Measurements from ENCODE around the gene ANKRD9.

Gene ANKRD9

DNA sequence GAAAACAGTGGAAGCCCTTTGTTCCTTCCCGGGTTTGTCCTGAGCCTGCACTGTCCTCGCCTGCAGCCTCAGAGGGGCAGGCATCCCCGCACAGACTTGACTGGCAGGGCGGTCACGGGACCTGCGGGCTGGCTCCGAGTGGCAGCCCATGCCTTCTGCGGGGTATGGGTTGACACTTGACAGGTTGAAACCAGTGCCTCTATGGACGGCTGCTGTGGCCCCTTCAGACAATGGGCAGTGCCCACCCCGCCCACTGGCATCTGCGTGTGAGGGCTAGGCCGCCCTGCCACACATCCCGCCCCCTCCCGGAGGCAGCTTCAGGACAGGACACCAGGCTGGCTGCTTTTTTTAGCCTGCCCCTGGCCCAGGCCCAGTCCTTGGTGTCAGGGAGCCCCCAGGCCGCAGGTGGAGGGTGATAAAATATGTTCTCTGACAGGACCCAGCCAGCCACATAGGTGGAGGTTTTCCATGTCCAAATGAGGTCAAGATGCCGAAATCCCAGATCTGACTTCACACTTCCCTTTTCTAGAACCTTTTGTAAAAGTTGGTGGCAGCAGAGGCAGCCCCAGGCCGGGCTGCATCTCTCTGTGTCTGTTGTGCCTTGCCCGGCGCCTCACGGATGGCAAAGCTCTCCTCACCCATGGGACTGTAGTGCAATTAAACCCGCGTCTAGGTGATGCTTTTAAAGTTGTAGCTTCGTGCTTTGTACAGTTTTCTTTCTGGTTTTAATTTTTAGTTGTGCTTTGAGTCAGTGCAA is 10.0 kb downstream of the ANKRD9 start:
- no peak for DNase-seq (ENCODE audit: low read depth, low spot score)

DNA sequence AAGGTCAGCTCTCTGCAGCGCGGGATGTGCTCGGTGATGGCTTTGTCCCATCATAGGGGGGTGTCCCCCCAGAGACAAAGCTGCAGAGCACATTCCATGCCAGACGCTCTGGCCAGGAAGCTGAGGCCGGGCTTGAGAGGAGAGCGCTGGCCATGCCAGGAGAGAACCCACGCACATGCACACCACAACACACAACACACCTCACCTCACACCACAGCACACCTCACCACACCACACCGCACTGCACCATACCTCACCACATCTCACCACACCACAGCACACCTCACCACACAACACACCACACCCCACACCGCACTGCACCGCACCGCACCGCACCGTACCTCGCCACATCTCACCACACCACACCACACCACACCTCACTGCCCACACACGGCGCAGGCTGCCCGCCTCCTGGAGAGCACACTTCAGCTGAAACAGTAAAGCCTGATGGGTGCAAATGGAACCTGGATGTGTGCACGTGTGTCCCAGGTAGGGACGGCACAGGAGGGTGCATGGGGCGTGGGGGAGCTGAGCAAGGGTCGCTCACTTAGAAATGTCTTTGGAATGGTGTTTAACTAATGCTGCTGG is 10.8 kb downstream of the ANKRD9 start:
- no peak for DNase-seq (ENCODE audit: low read depth, low spot score)

DNA sequence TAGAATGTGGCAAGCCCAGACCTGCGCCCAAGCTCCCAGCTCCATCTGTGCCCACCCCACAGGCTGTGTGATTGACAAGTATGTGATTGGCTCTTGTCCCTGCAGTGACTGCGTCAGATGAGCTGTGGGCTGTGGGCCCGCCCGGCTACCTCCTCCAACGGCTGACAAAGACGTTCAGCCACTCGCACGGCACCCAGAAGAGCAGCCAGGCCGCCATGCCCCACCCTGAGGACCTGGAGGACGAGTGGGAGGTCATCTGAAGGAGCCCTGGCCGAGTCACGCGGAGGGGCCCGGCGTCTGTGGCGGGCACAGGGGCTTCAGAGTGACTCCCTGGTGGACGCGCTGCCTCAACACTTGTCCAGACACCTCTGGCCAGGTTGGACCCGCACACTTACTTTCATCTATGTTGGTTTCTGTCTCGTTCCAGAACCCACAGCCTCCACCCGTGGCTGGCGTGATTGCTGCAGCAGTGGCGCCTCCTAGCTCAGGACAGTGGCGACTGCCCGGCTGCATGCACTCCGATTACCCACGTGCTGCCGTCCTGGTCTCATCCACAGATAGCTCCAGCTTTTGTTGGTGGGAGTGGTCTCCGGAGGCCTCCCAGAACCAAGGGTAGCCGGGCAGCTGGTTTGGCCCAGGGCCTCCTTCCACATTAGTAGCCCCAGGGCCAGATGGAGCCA is 11.4 kb downstream of the ANKRD9 start:
- no peak for DNase-seq (ENCODE audit: low read depth, low spot score)

DNA sequence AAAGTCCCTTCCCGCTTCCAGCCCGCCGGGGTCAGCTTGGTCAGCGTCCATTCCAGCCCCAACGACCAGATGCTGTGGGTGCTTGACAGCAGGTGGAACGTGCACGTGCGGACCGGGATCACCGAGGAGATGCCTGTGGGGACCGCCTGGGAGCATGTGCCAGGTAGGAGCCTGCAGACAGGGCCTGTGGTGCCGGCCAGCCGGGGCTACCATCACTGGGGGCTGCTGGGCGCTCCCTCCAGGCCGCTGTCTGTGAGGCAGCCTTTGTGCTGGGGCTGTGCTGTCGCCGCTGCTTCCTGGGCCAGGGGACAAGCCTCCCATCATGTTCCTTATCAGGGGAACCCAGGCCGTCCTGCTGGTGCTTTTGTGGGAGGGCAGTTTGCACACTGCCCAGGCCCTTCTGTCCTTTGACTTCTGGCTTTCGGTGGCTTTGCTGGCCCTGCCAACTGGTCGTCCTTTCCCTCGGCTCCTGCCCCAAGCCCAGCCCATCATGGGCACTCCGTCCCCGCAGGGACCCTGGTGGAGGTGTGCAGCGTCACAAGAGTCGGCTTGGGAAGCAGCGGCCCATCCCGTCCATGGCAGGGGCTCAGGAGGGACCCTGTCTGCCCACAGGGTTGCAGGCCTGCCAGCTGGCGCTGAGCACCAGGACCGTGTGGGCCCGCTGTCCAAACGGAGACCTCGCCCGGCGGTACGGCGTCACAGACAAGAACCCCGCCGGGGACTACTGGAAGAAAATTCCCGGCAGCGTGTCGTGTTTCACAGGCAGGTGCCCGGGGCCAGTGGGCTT is 12.4 kb downstream of the ANKRD9 start:
- DNase-seq (ENCODE audit: low read depth, low spot score), result no peak

DNA sequence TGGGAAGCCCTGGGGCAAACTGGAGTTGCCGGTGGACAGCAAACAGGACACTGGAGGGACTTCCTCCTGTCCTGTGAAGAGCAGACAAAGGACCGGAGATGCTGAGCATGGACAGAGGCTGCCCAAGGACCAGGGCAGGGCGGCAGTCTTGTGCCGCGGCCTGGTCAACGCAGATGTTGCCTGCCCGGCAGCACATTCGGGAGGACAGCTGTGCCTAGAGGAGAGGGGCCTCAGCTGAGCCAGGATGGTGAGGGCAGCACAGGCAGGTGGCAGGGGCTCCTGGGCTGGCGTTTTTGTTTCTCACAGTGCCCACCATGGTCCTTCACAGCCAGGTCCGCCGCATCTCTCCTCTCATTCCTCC is 13.3 kb downstream of the ANKRD9 start:
- no peak for DNase-seq (ENCODE audit: low read depth, low spot score)

DNA sequence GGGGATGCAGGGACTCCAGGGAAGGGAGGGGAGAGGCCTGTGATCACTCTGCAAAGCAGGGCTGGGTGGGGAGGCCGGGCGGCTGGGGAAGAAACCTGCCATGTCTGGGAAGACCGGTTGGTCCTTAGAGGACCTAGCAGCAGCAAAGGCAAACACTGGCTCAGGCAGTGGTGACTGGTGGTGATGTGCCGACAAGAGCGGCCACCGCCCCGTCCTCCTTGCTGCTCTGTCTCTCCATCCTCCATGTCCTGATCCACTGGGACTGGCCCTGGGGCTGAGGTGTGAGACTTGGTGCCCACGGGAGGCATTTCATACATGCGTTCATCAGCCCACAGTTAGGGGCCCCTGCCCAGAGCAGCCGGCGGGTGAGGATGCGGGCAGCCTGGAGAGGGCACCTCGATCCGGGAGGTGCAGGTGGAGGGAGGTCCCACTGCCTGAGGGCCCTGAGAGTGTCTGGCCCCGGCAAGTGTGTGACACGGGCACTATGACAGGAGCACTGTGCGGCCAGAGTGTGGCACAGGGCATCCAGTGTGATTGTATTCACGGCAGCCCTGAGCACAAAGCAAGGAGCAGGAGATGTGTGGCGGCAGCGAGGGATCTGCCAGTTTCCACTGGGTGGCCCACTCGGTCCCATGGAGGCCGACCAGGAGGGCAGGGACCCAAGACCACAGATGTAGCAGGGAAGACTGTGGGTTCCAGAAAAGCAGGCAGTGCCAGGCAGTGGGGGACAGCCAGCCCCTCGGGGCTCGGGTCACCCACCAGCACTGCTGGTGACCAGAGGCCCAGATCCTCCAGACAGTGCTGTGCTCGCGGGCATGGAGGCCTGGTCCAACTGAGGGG is 13.9 kb downstream of the ANKRD9 start:
- DNase-seq (ENCODE audit: low read depth, low spot score), result no peak

DNA sequence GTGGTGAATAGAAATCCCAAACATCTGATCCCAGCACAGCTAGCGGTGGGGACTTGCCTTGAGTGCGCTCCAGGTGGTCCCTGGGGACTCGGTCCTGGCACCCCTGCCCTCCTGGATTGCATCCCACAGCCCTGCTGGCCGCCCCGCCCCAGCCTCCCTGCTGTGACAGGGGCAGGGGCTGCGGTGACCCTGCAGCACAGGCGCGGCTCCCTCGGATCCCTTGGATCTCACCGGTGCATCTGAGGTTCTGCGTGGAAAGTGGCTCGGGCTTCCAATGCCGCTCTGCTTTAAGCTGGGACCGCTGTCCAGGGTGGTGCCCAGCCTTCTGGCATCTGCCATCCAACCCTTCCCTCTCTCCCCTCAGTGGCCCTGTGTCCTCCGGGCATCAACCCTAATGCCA is 16.0 kb downstream of the ANKRD9 start:
- no peak for DNase-seq (ENCODE audit: low read depth, low spot score)

DNA sequence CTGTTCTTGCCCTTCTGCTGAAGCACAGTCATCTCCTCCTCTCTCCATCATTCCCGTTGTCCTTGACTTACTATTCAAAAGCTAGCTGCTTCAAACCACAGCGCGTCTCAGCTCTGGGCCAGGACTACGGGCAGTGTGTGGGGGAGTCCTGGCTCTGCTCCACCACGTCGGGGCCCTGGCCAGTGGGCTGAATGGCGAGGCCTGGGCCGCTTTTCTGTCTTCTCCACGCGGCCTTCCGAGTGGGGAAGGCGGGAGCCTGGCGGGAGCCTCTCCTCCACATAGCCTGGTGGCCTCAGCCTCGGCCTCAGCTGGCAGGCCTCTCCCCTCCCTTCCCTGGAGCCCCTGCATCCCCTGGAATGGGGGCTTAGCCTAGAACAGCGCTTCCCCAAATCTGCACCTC is 16.5 kb downstream of the ANKRD9 start:
- DNase-seq (ENCODE audit: low read depth, low spot score), result no peak

DNA sequence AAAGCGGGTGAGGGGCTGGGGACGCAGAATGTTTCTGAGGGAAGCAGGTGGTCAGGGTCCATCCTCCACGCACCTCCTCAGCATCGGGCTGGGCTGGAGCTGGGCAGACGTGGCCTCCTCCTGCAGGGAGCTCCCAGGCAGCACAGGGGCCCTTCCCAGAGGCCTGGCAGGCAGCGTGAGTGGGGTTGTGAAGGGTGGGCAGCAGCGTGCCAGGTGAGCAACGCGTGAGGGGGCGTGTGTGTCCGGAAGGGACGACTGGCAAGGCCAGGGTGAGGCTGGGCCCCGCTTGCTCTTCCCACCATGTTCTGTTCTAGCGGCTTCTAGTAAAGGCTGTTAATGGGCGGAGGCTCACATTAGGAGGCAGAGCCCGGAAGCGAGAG is 17.1 kb downstream of the ANKRD9 start:
- no peak for DNase-seq (ENCODE audit: low read depth, low spot score)

DNA sequence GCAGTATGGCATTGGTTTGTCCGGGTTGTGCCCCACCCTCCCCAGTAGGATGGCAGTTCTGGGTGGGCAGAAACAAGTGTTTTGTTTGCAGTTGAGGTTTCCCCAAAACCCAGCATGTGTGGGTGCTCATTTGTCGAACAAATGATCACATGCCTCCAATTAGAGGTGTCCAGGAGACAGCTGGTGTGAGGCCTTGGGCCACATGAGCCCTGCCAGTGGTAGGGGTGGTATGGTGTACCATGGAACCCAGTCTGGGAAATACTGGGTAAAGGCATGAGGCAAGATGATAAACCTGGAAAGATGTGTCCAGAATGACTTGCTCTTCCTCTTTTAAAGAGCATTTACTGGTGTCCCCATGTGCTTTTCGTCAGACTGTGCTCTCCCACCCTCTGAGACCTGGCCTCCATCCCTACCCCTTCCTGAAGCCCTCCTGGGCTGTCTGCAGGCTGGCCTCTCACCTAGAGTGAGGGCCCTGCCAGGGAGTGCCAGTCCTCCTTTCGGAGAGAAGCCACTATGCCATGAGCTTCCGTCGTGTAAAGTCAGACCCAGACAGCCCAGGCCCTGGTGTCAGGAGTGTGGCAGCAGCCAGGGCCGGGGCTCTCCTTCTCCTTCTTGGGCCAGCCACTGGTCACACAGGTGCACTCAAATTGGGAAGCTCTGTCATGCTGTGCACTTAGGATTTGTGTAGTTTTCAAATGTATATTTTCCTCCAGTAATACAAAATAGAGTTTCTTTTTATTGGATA is 17.6 kb downstream of the ANKRD9 start:
- DNase-seq (ENCODE audit: low read depth, low spot score), result no peak

DNA sequence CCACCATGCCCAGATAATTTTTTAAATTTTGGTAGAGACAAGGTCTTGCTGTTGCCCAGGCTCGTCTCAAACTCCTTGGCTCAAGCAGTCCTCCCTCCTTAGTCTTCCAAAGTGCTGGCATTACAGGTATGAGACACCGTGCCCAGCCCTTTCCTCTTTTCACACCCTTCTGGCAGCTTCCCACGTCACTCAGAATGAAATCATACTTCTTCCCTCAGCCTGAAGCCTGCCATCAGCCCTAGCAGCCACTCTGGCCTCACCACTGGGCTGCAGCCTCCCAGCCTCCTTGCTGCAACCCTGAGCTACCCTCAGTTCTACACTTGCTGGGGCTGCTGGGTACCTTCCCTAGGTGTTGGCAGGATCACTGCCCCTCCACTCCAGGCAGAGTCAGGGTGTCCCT is 18.2 kb downstream of the ANKRD9 start:
- DNase-seq (ENCODE audit: low read depth, low spot score), result no peak

DNA sequence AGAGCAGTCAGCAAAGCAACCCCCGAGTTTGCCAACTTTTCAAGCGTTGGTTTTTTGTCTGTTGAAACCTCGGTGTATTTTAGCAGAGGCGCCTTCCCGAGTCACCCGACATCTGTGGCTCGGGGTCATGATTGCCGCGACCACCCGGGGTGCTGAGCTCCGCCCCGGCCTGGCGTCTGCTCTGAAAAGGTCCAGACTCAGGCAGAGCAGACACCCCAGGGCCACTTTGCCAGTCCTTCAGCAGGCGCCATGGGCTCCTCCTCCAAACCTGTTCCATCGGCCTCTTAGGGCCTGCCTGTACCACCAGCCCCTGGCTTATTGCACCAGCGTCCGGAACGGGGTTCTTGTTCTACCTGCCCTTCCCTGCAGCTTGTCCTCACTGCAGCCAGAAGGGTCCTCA is 19.1 kb downstream of the ANKRD9 start:
- DNase-seq (ENCODE audit: low read depth, low spot score), result no peak

DNA sequence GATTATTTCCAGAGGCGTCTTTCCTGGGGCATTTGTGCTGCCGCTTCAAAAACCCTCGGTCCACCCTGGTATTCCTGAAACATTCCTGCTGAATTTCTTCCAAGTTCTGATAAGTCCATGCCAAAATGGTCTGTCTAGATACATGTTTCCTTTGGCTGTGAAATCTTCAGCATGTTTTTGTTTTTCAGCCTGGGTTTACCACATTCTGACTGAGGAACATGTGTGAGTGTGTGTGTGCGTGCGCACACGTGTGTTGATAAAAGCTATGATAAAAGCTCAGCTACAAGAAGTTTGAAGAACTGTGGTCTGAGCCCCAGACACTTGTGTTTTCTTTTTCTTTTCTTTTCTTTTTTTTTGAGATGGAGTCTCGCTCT is 22.4 kb downstream of the ANKRD9 start:
- DNase-seq (ENCODE audit: low read depth, low spot score), result no peak

DNA sequence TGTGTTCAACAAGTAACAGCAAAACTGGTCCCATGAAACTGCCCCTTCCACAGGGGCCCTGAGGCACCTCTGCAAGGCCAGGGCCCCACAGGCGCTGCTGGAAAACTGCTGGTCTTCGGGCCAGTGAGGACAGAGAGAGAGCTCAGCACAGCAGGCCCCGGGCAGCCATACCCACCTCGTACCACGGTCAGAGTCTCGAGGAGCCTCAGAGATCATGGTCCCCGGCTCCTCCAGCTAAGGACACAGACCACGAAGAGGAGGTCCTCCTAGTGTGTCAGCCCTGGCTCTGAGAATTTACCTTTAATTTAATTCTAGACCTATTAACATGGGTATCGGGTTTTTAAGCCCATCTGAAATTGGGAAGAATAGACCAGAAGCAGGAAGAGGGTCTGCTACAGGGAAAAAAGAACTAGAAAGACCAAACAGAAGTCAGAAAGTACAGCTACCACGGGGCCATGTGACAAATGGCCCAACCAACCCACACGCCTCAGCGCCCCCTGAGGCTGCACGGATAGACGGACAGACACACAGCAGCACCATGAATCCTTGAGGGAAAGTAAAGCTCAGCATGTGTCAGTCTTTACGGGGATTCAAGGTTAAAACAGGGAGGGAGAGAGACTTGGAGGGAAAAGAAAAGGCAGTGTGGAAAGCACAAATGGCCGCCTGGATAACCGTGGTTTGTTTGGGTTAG is 22.9 kb downstream of the ANKRD9 start:
- DNase-seq (ENCODE audit: low read depth, low spot score), result no peak

DNA sequence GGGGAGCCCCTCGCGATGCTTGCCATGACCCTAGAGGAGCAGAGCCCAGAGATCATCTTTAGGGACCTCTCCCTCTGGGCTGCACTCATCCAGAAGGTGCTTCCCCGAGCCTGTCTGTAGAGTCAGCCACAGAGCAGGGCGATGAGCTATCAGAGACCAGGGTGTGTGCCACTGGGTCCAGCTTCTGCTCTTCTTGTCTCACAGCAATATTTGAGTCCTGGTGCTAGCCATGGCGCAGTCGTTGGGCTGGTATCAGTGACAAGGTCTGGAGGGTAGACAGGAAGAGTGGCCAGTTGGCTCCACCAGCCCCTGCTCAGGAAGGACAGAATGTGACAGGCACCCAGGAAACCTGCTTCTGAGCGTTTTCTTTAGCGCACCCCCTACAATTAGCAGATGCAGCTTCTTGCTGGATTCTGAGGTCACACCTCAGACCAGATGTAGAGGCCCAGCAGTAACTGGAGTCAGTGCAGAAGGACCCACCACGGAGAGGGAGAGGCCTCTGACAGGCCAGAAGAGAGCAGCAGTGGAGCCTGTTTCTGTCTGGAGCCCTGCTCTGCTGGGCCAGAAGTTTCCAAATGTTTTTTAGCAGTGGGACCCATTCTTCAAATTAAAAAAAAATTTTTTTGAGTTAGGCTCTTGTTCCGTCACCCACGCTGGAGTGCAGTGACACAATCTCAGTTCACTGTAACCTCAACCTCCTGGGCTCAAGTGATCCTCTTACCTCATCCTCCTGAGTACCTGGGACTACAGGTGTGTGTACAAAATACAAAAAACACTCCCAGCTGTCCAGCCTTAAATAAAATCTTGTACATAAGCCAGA is 23.7 kb downstream of the ANKRD9 start:
- no peak for DNase-seq (ENCODE audit: low read depth, low spot score)

DNA sequence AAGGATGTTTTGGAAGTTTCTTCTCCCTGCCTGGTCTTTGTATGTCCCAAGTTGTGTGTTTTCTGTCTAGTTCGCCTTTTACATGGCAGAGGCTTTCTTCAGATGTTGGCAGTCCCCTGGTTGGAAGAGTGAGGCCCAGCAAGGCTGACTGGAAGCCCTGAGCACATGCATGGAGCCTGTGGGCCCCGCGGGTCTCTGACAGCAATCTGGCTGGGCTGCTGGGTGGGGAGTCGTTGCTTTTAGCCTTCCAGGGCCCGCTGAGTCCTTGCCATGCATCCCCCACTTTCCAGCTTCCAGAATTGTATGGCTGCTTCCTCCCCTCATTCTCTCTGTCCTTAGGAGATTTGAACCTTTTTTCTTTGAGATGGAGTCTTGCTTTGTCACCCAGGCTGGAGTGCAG is 25.3 kb downstream of the ANKRD9 start:
- DNase-seq (ENCODE audit: low read depth, low spot score), result no peak

DNA sequence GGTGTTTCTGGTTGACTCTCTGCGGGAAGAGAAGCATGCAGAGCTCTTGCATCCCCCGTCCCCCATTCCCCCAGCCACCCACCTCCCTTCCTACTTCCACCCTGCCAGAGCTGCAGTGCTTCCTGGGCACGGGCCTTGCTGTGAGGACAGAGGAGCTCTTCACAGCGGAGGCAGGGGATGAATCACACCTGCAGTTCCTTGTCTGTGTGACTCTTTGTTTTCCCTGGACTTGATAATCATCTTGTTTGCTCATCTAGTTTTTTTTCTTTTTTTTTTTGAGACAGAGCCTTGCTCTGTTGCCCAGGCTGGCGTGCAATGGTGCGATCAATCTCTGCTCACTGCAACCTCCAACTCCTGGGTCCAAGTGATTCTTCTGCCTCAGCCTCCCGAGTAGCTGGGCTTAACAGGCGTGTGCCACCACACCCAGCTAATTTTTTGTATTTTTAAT is 27.8 kb downstream of the ANKRD9 start:
- DNase-seq (ENCODE audit: low read depth, low spot score), result no peak

DNA sequence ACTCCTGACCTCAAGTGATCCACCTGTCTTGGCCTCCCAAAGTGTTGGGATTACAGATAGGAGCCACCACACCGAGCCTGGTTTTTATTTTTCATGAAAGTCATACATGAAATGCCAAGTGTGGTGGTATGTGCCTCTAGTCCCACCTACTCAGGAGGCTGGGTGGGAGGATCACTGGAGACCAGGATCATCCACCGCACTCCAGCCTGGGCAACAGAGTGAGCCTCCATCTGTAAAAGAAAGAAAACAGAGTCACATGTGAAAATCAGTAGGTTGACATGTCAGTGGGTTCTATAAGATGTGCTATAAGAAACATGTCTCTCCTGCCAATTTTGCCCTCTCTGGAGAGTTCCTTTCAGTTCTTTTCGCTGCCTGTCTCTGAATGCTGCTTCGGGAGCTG is 28.2 kb downstream of the ANKRD9 start:
- no peak for DNase-seq (ENCODE audit: low read depth, low spot score)

DNA sequence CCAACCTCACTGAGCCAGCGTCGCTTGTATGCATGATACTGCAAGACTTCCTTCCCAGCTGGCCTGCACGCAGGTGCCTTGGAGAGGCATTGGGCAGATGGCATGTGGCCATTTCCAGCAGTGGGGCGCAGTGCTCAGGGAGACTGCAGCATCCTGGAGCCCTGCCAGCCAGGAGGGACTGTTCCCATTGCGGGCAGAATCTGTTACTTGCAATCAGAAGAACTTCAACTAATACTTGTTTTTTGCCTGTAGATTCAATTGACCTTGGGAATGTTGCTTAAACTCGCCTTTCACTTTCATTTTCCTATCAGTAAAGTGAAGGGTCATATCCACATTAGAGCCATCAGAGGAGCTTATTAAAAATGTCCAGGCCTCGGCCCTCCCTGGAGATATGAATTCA is 29.8 kb downstream of the ANKRD9 start:
- no peak for DNase-seq (ENCODE audit: low read depth, low spot score)
